H9 (cell line): Measurements from ENCODE around the gene C17orf114.

Source experiments
- DNase-seq: peaks from one replicate; pipeline ENCODE4 v3.0.0-alpha.2; 2017
- H2AFZ ChIP-seq: one replicate; pipeline ENCODE4 v1.6.1; 2013; ENCODE audit warnings: mild to moderate bottlenecking, low read length, control low read depth, moderate library complexity
- H2AK5ac ChIP-seq: 2 replicates; pipeline ENCODE4 v1.6.1; 2013; ENCODE audit warnings: low read length, control low read depth, mixed read lengths; ENCODE audit not compliant: insufficient read length
- H2BK120ac ChIP-seq: one replicate; pipeline ENCODE4 v1.6.1; 2013; ENCODE audit warnings: low read depth, mild to moderate bottlenecking, low read length, control low read depth, inconsistent platforms; ENCODE audit not compliant: poor library complexity, severe bottlenecking
- H2BK12ac ChIP-seq: 2 replicates; pipeline ENCODE4 v1.6.1; 2013; ENCODE audit warnings: low read length, control low read depth, mixed read lengths, low read depth; ENCODE audit not compliant: insufficient read length
- H2BK15ac ChIP-seq: 2 replicates; pipeline ENCODE4 v1.6.1; 2013; ENCODE audit warnings: low read depth, low read length, control low read depth
- H2BK20ac ChIP-seq: one replicate; pipeline ENCODE4 v1.6.1; 2013; ENCODE audit warnings: low read depth, mild to moderate bottlenecking, low read length, control low read depth, inconsistent platforms; ENCODE audit not compliant: poor library complexity, severe bottlenecking
- H2BK5ac ChIP-seq: 2 replicates; pipeline ENCODE4 v1.6.1; 2013; ENCODE audit warnings: low read length, control low read depth, mixed read lengths; ENCODE audit not compliant: insufficient read length
- H3K14ac ChIP-seq: 2 replicates; pipeline ENCODE4 v1.6.1; 2013; ENCODE audit warnings: low read length, control low read depth; ENCODE audit not compliant: insufficient read depth
- H3K18ac ChIP-seq: 2 replicates; pipeline ENCODE4 v1.6.1; 2013; ENCODE audit warnings: low read depth, mild to moderate bottlenecking, mixed read lengths, low read length, control low read depth; ENCODE audit not compliant: insufficient read length
- H3K23ac ChIP-seq: 2 replicates; pipeline ENCODE4 v1.6.1; 2013; ENCODE audit warnings: low read length, control low read depth, mixed read lengths, low read depth; ENCODE audit not compliant: insufficient read length
- H3K23me2 ChIP-seq: 2 replicates; pipeline ENCODE4 v1.6.1; 2013; ENCODE audit warnings: low read depth, mild to moderate bottlenecking, mixed read lengths, low read length, control low read depth; ENCODE audit not compliant: insufficient read length, poor library complexity, severe bottlenecking
- H3K27ac ChIP-seq: 2 replicates; pipeline ENCODE4 v1.5.1; 2013; ENCODE audit warnings: low read length, control low read depth, mixed read lengths, low read depth; ENCODE audit not compliant: insufficient read length
- H3K27me3 ChIP-seq: 2 replicates; pipeline ENCODE4 v1.6.1; 2013; ENCODE audit warnings: low read length, control low read depth, inconsistent platforms; ENCODE audit not compliant: insufficient read depth
- H3K4ac ChIP-seq: 2 replicates; pipeline ENCODE4 v1.6.1; 2013; ENCODE audit warnings: low read depth, mild to moderate bottlenecking, control low read depth, inconsistent platforms, low read length, moderate library complexity
- H3K4me1 ChIP-seq: 2 replicates; pipeline ENCODE4 v1.6.1; 2013; ENCODE audit warnings: low read length, control low read depth, inconsistent platforms; ENCODE audit not compliant: insufficient read depth
- H3K4me2 ChIP-seq: 2 replicates; pipeline ENCODE4 v1.6.1; 2013; ENCODE audit warnings: low read length, control low read depth, mixed read lengths; ENCODE audit not compliant: insufficient read length, insufficient read depth
- H3K56ac ChIP-seq: 2 replicates; pipeline ENCODE4 v1.6.1; 2013; ENCODE audit warnings: low read depth, mild to moderate bottlenecking, mixed read lengths, low read length, control low read depth; ENCODE audit not compliant: insufficient read length
- H3K79me1 ChIP-seq: 2 replicates; pipeline ENCODE4 v1.6.1; 2013; ENCODE audit warnings: low read depth, mild to moderate bottlenecking, moderate library complexity, low read length, control low read depth, inconsistent platforms; ENCODE audit not compliant: insufficient read depth, poor library complexity, severe bottlenecking
- H3K79me2 ChIP-seq: 2 replicates; pipeline ENCODE4 v1.6.1; 2013; ENCODE audit warnings: low read length, control low read depth, inconsistent platforms; ENCODE audit not compliant: insufficient read depth
- H3K9ac ChIP-seq: 2 replicates; pipeline ENCODE4 v1.6.1; 2013; ENCODE audit warnings: low read length, control low read depth, mixed read lengths; ENCODE audit not compliant: insufficient read length; ENCODE audit errors: extremely low read depth
- H3K9me3 ChIP-seq: one replicate; pipeline ENCODE4 v1.6.1; 2013; ENCODE audit warnings: low read depth, low read length, inconsistent platforms; ENCODE audit not compliant: control insufficient read depth
- H3T11ph ChIP-seq: one replicate; pipeline ENCODE4 v1.6.1; 2013; ENCODE audit warnings: mild to moderate bottlenecking, low read length, control low read depth, inconsistent platforms
- H4K20me1 ChIP-seq: one replicate; pipeline ENCODE4 v1.6.1; 2013; ENCODE audit not compliant: control insufficient read depth, insufficient read length, insufficient read depth
- H4K5ac ChIP-seq: 2 replicates; pipeline ENCODE4 v1.6.1; 2013; ENCODE audit warnings: low read depth, mild to moderate bottlenecking, mixed read lengths, low read length, control low read depth; ENCODE audit not compliant: insufficient read length
- H4K8ac ChIP-seq: replicated peaks from 2 replicates; pipeline ENCODE4 v1.6.1; 2013; ENCODE audit warnings: low read length, control low read depth, mixed read lengths, low read depth; ENCODE audit not compliant: insufficient read length
- H4K91ac ChIP-seq: 2 replicates; pipeline ENCODE4 v1.6.1; 2013; ENCODE audit warnings: low read depth, mild to moderate bottlenecking, moderate library complexity, mixed read lengths, low read length, control low read depth; ENCODE audit not compliant: insufficient read length
- H3K27ac Mint-ChIP-seq, 3 experiments: 2 replicates in 2 of 3; 3 replicates in 1 of 3; pipeline ENCODE4 v1.8.0; 2020 to 2021; ENCODE audit warnings: mixed read lengths in 3 of 3, mild to moderate bottlenecking in 1 of 3, moderate library complexity in 1 of 3
- H3K27me3 Mint-ChIP-seq: 2 replicates; pipeline ENCODE4 v1.8.0; 2021; ENCODE audit warnings: low read depth, mild to moderate bottlenecking, moderate library complexity, mixed read lengths
- H3K36me3 Mint-ChIP-seq, 3 experiments: 2 replicates in 2 of 3; 3 replicates in 1 of 3; pipeline ENCODE4 v1.8.0; 2020 to 2021; ENCODE audit warnings: low read depth in 3 of 3, mixed read lengths in 3 of 3; ENCODE audit not compliant: insufficient read depth in 1 of 3
- H3K4me1 Mint-ChIP-seq, 2 experiments: 2 replicates each; pipeline ENCODE4 v1.8.0; 2020; ENCODE audit warnings: mixed read lengths in 2 of 2
- H3K4me3 Mint-ChIP-seq, 2 experiments: 2 replicates in 1 of 2; 3 replicates in 1 of 2; pipeline ENCODE4 v1.8.0; 2020 to 2021; ENCODE audit warnings: mild to moderate bottlenecking in 2 of 2, mixed read lengths in 2 of 2, moderate library complexity in 1 of 2
- H3K9me3 Mint-ChIP-seq, 2 experiments: 2 replicates in 1 of 2; 3 replicates in 1 of 2; pipeline ENCODE4 v1.8.0; 2020; ENCODE audit warnings: mild to moderate bottlenecking in 2 of 2, mixed read lengths in 2 of 2, moderate library complexity in 1 of 2
- CTCF ChIP-seq: fragments of 200-600 bp; sonication (generic); conservative IDR thresholded peaks from 3 replicates; pipeline ENCODE4 v1.8.0; 2021; ENCODE audit warnings: antibody characterized with exemption, mild to moderate bottlenecking
- WGBS: extraction: QIAGEN DNeasy Blood & Tissue Kit; methylation state at CpG from one replicate; pipeline ENCODE4 v1.1.7; 2013; ENCODE audit warnings: missing lambda C conversion rate, low lambda C conversion rate, mixed read lengths; ENCODE audit not compliant: insufficient read length; ENCODE audit errors: extremely low coverage; 5-methylcytosine and 5-hydroxymethylcytosine counted together

The C17orf114 gene

DNA sequence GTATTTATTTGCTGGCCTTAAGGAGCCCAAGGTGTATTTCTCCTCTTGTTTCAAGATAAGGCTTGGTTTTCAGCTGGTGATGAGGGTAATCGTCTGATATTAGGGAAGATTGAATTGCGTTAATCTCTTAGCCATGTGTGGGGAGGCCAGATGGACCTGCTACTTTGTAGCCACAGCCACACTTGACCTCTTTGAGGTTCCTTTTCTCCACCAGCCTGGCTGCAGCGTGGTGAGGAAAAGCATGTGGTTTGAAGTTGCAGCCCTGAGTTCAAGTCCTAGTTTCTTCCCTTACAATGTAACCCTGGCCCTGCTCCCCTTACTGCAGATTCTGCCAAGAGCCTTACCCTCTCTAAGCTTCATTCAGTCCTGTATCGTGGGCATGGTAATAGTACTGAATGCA is 34.1 kb upstream of the C17orf114 start:
- H3K79me1 ChIP-seq = peaks cover 10% of the 10 kb centered on the region
- no peak overlapping the region for H3K27ac ChIP-seq
- H3K23ac ChIP-seq = no peak overlapping the region
- H3K9me3 ChIP-seq = no peaks in the 10 kb centered on the region
- no peak overlapping the region for H4K8ac ChIP-seq
- WGBS = no CpG with 5 or more reads among the region's 4 CpGs
- H2BK15ac ChIP-seq = no peak overlapping the region
- no peak for DNase-seq
- H3K14ac ChIP-seq = no peak overlapping the region
- H3K18ac ChIP-seq = no peak overlapping the region
- peaks cover 7% of the 10 kb centered on the region for H3K23me2 ChIP-seq
- H4K5ac ChIP-seq = no peak overlapping the region
- no peak overlapping the region for H2BK12ac ChIP-seq
- Mint-ChIP-seq H3K4me3 (no peak overlapping the region; a peak in 1 of 5 replicates), H3K27me3 (no peaks in the 10 kb centered on the region), H3K36me3 (peaks cover 0 to 14% (median 0%) of the 10 kb centered on the region in 3 experiments; a peak in 3 of 7 replicates), H3K27ac (peak overlapping the region in 1 of 3 experiments; percentile 9; a peak in 1 of 7 replicates), H3K9me3 (no peaks in the 10 kb centered on the region), H3K4me1 (peaks cover 35 to 38% of the 10 kb centered on the region in 2 experiments)
- no peak overlapping the region for H2BK5ac ChIP-seq
- H4K20me1 ChIP-seq = no peaks in the 10 kb centered on the region
- TF ChIP-seq CTCF = no peak
- no peak overlapping the region for H3K4ac ChIP-seq
- H3K79me2 ChIP-seq = peaks cover 12% of the 10 kb centered on the region; the same call in 1 of the 2 replicates
- H3T11ph ChIP-seq = no peak overlapping the region
- no peaks in the 10 kb centered on the region; the same call in 1 of the 2 replicates for H3K4me1 ChIP-seq
- no peak overlapping the region for H3K56ac ChIP-seq
- no peak overlapping the region for H2AK5ac ChIP-seq
- no peak overlapping the region for H2BK120ac ChIP-seq
- H2BK20ac ChIP-seq = no peak overlapping the region
- H3K27me3 ChIP-seq = no peaks in the 10 kb centered on the region
- H3K9ac ChIP-seq = no peak overlapping the region
- H4K91ac ChIP-seq = no peak overlapping the region
- H2AFZ ChIP-seq = no peak overlapping the region
- no peak overlapping the region for H3K4me2 ChIP-seq
